PC-3 (cell line): Measurements from ENCODE around the gene ACKR2. TPM values are rescaled to one million over a fixed set of nuclear protein-coding genes. Genes with fewer than 3 reads are reported as not detected.

ENCODE experiments used
- ATAC-seq: fragments of 200-7000 bp; cut with Tn5 transposase; 2 replicates; pipeline ENCODE4 v1.9.1; 2020; ENCODE audit warnings: mild to moderate bottlenecking, moderate library complexity
- BruUV-seq: library from RNA; stranded (reverse); fragments of 400-500 nt; replicated peaks from 2 replicates; lab custom pipeline; 2021; lab: Mats Ljungman, UMichigan
- CTCF ChIA-PET: fragments of 300-600 bp; sonication (Branson Sonifier 250); formaldehyde crosslinking; loops from one replicate; lab custom pipeline; 2022; ENCODE audit warnings: antibody characterized with exemption; lab: Charles Lee
- POLR2A ChIA-PET: fragments of 300-600 bp; sonication (Branson Sonifier 250); formaldehyde crosslinking; loops from one replicate; lab custom pipeline; 2022; ENCODE audit warnings: antibody characterized with exemption; ENCODE audit not compliant: unreplicated experiment; lab: Charles Lee
- DNase-seq: peaks from one replicate; pipeline ENCODE4 v3.0.0-alpha.2; 2015
- H2AFZ ChIP-seq: fragments of 300-600 bp; sonication (generic); 2 replicates; pipeline ENCODE4 v1.6.0; 2016; ENCODE audit warnings: antibody characterized with exemption, low read length
- H3F3A ChIP-seq: fragments of 300-600 bp; sonication (generic); one replicate; pipeline ENCODE4 v1.6.0; 2017; ENCODE audit warnings: antibody characterized with exemption, low read length, control low read depth, mild to moderate bottlenecking; ENCODE audit not compliant: unreplicated experiment
- H3K27ac ChIP-seq: fragments of 300-600 bp; sonication (generic); 2 replicates; pipeline ENCODE4 v1.5.1; 2016; ENCODE audit warnings: mild to moderate bottlenecking, low read length
- H3K27me3 ChIP-seq: fragments of 300-600 bp; sonication (generic); 2 replicates; pipeline ENCODE4 v1.6.1; 2016; ENCODE audit warnings: low read length, mixed read lengths
- H3K36me3 ChIP-seq: fragments of 300-600 bp; sonication (generic); 2 replicates; pipeline ENCODE4 v1.6.1; 2016; ENCODE audit warnings: low read depth, mixed run types, low read length, mixed read lengths
- H3K4me1 ChIP-seq: fragments of 300-600 bp; sonication (generic); 2 replicates; pipeline ENCODE4 v1.5.1; 2016; ENCODE audit warnings: low read length; ENCODE audit not compliant: insufficient read depth
- H3K4me2 ChIP-seq: fragments of 300-600 bp; sonication (generic); 2 replicates; pipeline ENCODE4 v1.6.0; 2016; ENCODE audit warnings: low read length
- H3K4me3 ChIP-seq: fragments of 300-600 bp; sonication (generic); 2 replicates; pipeline ENCODE4 v1.5.1; 2016; ENCODE audit warnings: mild to moderate bottlenecking, low read length, mixed read lengths
- H3K79me2 ChIP-seq: fragments of 300-600 bp; sonication (generic); 2 replicates; pipeline ENCODE4 v1.6.1; 2017; ENCODE audit warnings: low read length, mixed read lengths
- H3K9ac ChIP-seq: fragments of 300-600 bp; sonication (generic); 2 replicates; pipeline ENCODE4 v1.6.0; 2016; ENCODE audit warnings: mild to moderate bottlenecking, low read length
- H3K9me2 ChIP-seq: fragments of 300-600 bp; sonication (generic); replicated peaks from 2 replicates; pipeline ENCODE4 v1.6.1; 2016; ENCODE audit warnings: mixed run types, low read length, mixed read lengths
- H3K9me3 ChIP-seq: fragments of 300-600 bp; sonication (generic); 2 replicates; pipeline ENCODE4 v1.6.1; 2016; ENCODE audit warnings: low read length, mixed read lengths
- H4K20me1 ChIP-seq: fragments of 300-600 bp; sonication (generic); 2 replicates; pipeline ENCODE4 v1.6.1; 2016; ENCODE audit warnings: low read length, mixed read lengths
- CTCF ChIP-seq: fragments of 300-600 bp; sonication (generic); conservative IDR thresholded peaks from 2 replicates; pipeline ENCODE4 v1.5.1; 2017; ENCODE audit warnings: antibody characterized with exemption, low read depth, mild to moderate bottlenecking, low read length
- EZH2 ChIP-seq: fragments of 300-600 bp; sonication (generic); IDR thresholded peaks from one replicate; pipeline ENCODE4 v1.6.1; 2017; ENCODE audit warnings: antibody characterized with exemption, mild to moderate bottlenecking, low read length; ENCODE audit not compliant: unreplicated experiment
- EZH2phosphoT487 ChIP-seq: fragments of 300-600 bp; sonication (generic); IDR thresholded peaks from 2 replicates; pipeline ENCODE4 v1.6.1; 2018; ENCODE audit warnings: mild to moderate bottlenecking, antibody characterized with exemption, low read length, borderline replicate concordance
- intact Hi-C: fragments of 100-400 bp; cut with micrococcal nuclease; formaldehyde crosslinking; loops from 2 replicates; pipeline ENCODE4 v1.9.0; 2023
- total RNA-seq: library from RNA; depleted of rRNA; stranded (reverse); fragments of >200 nt; gene quantifications from 2 replicates; pipeline ENCODE4 v1.2.3, GENCODE V29; 2014

ACKR2 gene
- total RNA-seq, 1 experiment from 2014 or later: 3.9 TPM

- no peaks in the 10 kb centered on the region for H3F3A ChIP-seq
- H3K27me3 ChIP-seq: 0 out of 2 replicates have a peak, but pooled peaks cover 3% of the 10 kb centered on the region
- ChIA-PET CTCF (no interaction called here), POLR2A (no interaction called here)
- no peaks in the 10 kb centered on the region for H3K36me3 ChIP-seq
- no peaks in the 10 kb centered on the region for H3K9me2 ChIP-seq
- BruUV-seq: no TSS peak
- DNase-seq (no peak), ATAC-seq (no peak)
- no peaks in the 10 kb centered on the region for H4K20me1 ChIP-seq
- H2AFZ ChIP-seq: no peak overlapping the region
- H3K79me2 ChIP-seq: no peaks in the 10 kb centered on the region
- no peak overlapping the region for H3K27ac ChIP-seq
- H3K4me3 ChIP-seq: no peak overlapping the region
- H3K4me2 ChIP-seq: no peak overlapping the region
- no peaks in the 10 kb centered on the region for H3K4me1 ChIP-seq
- no peak overlapping the region for H3K9ac ChIP-seq
- no peak for TF ChIP-seq CTCF
- no peak for TF ChIP-seq EZH2
- TF ChIP-seq EZH2phosphoT487: no peak
- intact Hi-C loops: no loop called here
- H3K9me3 ChIP-seq: no peaks in the 10 kb centered on the region
These were observed 63.5 kb downstream of the ACKR2 start for GRCh38 chr3:42872718-42873117.

- POLR2A ChIA-PET: no interaction called here
- H3K4me2 ChIP-seq: no peak overlapping the region
- CTCF ChIA-PET: no interaction called here
These were observed 64.2 kb downstream of the ACKR2 start for GRCh38 chr3:42873221-42873982.

More at GRCh38 chr3:42873221-42873982, 64.2 kb downstream of the ACKR2 start:
- no peaks in the 10 kb centered on the region for H3K79me2 ChIP-seq
- H3K4me3 ChIP-seq: no peak overlapping the region
- DNase-seq (no peak), ATAC-seq (no peak)
- no peak overlapping the region for H2AFZ ChIP-seq
- TF ChIP-seq EZH2 (no peak), EZH2phosphoT487 (no peak), CTCF (no peak)
- H3K9ac ChIP-seq: no peak overlapping the region
- no peaks in the 10 kb centered on the region for H3F3A ChIP-seq
- intact Hi-C loops: no loop called here
- no peaks in the 10 kb centered on the region for H3K4me1 ChIP-seq
- no peak overlapping the region for H3K27ac ChIP-seq
- no TSS peak for BruUV-seq
- 0 out of 2 replicates have a peak, but pooled peaks cover 3% of the 10 kb centered on the region for H3K27me3 ChIP-seq
- H3K36me3 ChIP-seq: no peaks in the 10 kb centered on the region
- H3K9me2 ChIP-seq: no peaks in the 10 kb centered on the region
- H4K20me1 ChIP-seq: no peaks in the 10 kb centered on the region
- no peaks in the 10 kb centered on the region for H3K9me3 ChIP-seq
